Osteoblast (primary cell): ENCODE results near the gene RFTN1. TPM values are rescaled to one million over a fixed set of nuclear protein-coding genes. Genes with fewer than 3 reads are reported as not detected.
A peak's percentile ranks its signal among the peaks of the same experiment; 100 is the strongest.

Source experiments
- DNase-seq: peaks from one replicate; pipeline ENCODE4 v3.0.0; 2011; ENCODE audit warnings: low spot score, mixed read lengths; ENCODE audit not compliant: insufficient read length; ENCODE audit errors: missing footprints
- H2AFZ ChIP-seq: 2 replicates; pipeline ENCODE4 v1.6.0; 2011; ENCODE audit warnings: mild to moderate bottlenecking, low read length
- H3K27ac ChIP-seq: 2 replicates; pipeline ENCODE4 v1.5.1; 2011; ENCODE audit warnings: mild to moderate bottlenecking, low read depth, low read length, moderate library complexity
- H3K27me3 ChIP-seq: 2 replicates; pipeline ENCODE4 v1.6.0; 2012; ENCODE audit warnings: mild to moderate bottlenecking, control low read depth, inconsistent platforms, low read length, moderate library complexity; ENCODE audit not compliant: insufficient read depth
- H3K36me3 ChIP-seq: 2 replicates; pipeline ENCODE4 v1.5.1; 2011; ENCODE audit warnings: mild to moderate bottlenecking, low read length, control low read depth, moderate library complexity; ENCODE audit not compliant: insufficient read depth
- H3K4me1 ChIP-seq: 2 replicates; pipeline ENCODE4 v1.5.1; 2011; ENCODE audit warnings: mild to moderate bottlenecking, low read length, control low read depth, moderate library complexity; ENCODE audit not compliant: insufficient read depth
- H3K4me2 ChIP-seq: 2 replicates; pipeline ENCODE4 v1.6.0; 2011; ENCODE audit warnings: mild to moderate bottlenecking, low read length; ENCODE audit not compliant: insufficient read depth
- H3K4me3 ChIP-seq: fragments of 200-600 bp; sonication (generic); 3 replicates; pipeline ENCODE4 v1.5.1; 2012; ENCODE audit warnings: mild to moderate bottlenecking, low read length, inconsistent platforms; ENCODE audit not compliant: insufficient read depth
- H3K79me2 ChIP-seq: 2 replicates; pipeline ENCODE4 v1.6.0; 2012; ENCODE audit warnings: mild to moderate bottlenecking, low read length, control low read depth, inconsistent platforms; ENCODE audit not compliant: insufficient read depth
- H3K9me3 ChIP-seq: 2 replicates; pipeline ENCODE4 v1.5.1; 2011; ENCODE audit warnings: low read depth, low read length, control low read depth
- H4K20me1 ChIP-seq: 2 replicates; pipeline ENCODE4 v1.6.0; 2012; ENCODE audit warnings: mild to moderate bottlenecking, low read length, control low read depth; ENCODE audit not compliant: insufficient read depth
- CTCF ChIP-seq: IDR thresholded peaks from 2 replicates; pipeline ENCODE4 v1.5.1; 2011; ENCODE audit warnings: mild to moderate bottlenecking, low read depth, low read length, moderate library complexity; ENCODE audit errors: extremely low read depth
- total RNA-seq: library from RNA; depleted of rRNA; stranded (reverse); fragments of >200 nt; gene quantifications from 2 replicates; pipeline ENCODE4 v1.2.3, GENCODE V29; 2012

RFTN1 gene
- total RNA-seq, 1 donor, result 99.2 TPM

- H3K9me3 ChIP-seq, result no peaks in the 10 kb centered on the region
- peaks cover 45% of the 10 kb centered on the region for H3K36me3 ChIP-seq
- DNase-seq, result no peak
- H3K4me3 ChIP-seq, result no peak overlapping the region
- H2AFZ ChIP-seq, result no peak overlapping the region
- no peaks in the 10 kb centered on the region for H3K79me2 ChIP-seq
- peak; percentile 45 for TF ChIP-seq CTCF
- no peaks in the 10 kb centered on the region for H4K20me1 ChIP-seq
- no peak overlapping the region for H3K4me2 ChIP-seq
- H3K27ac ChIP-seq, result no peak overlapping the region
- H3K4me1 ChIP-seq, result peaks cover 3% of the 10 kb centered on the region
- H3K27me3 ChIP-seq, result no peaks in the 10 kb centered on the region
Observed at GRCh38 chr3:16319307-16319706, 194.2 kb downstream of the RFTN1 start.

GRCh38 chr3:16318176-16318575 lies 195.3 kb downstream of the RFTN1 start:
- no peak for TF ChIP-seq CTCF
- peak; percentile 39 for DNase-seq
- Histone ChIP-seq H3K27ac (peak overlapping the region; percentile 29), H2AFZ (no peak overlapping the region), H3K9me3 (no peaks in the 10 kb centered on the region), H3K4me1 (peaks cover 3% of the 10 kb centered on the region), H3K27me3 (no peaks in the 10 kb centered on the region), H3K36me3 (peaks cover 50% of the 10 kb centered on the region), H3K4me2 (no peak overlapping the region), H3K79me2 (no peaks in the 10 kb centered on the region), H4K20me1 (no peaks in the 10 kb centered on the region), H3K4me3 (no peak overlapping the region)

- no peak for TF ChIP-seq CTCF
- H3K36me3 ChIP-seq, result peaks cover 54% of the 10 kb centered on the region
- H3K4me2 ChIP-seq, result no peak overlapping the region
- H3K27me3 ChIP-seq, result no peaks in the 10 kb centered on the region
- no peaks in the 10 kb centered on the region for H4K20me1 ChIP-seq
- H3K27ac ChIP-seq, result no peak overlapping the region
- no peak overlapping the region for H3K4me3 ChIP-seq
- DNase-seq, result no peak
- no peaks in the 10 kb centered on the region for H3K79me2 ChIP-seq
- H2AFZ ChIP-seq, result no peak overlapping the region
- H3K9me3 ChIP-seq, result no peaks in the 10 kb centered on the region
- peaks cover 3% of the 10 kb centered on the region for H3K4me1 ChIP-seq
Observed at GRCh38 chr3:16317561-16317945, 195.9 kb downstream of the RFTN1 start.

- no peak for DNase-seq
- H3K36me3 ChIP-seq, result peaks cover 49% of the 10 kb centered on the region
- peaks cover 9% of the 10 kb centered on the region for H3K4me1 ChIP-seq
- no peak for TF ChIP-seq CTCF
- no peak overlapping the region for H3K27ac ChIP-seq
- no peak overlapping the region for H2AFZ ChIP-seq
- no peaks in the 10 kb centered on the region for H3K9me3 ChIP-seq
- no peaks in the 10 kb centered on the region for H3K27me3 ChIP-seq
- no peak overlapping the region for H3K4me2 ChIP-seq
- no peak overlapping the region for H3K4me3 ChIP-seq
- no peaks in the 10 kb centered on the region for H3K79me2 ChIP-seq
- no peaks in the 10 kb centered on the region for H4K20me1 ChIP-seq
Observed at GRCh38 chr3:16316847-16317560, 196.5 kb downstream of the RFTN1 start.
